ENCODE results near the gene TTLL9. TPM values are rescaled to one million over a fixed set of nuclear protein-coding genes. Genes with fewer than 3 reads are reported as not detected.

TTLL9 gene
- total RNA-seq, 1 donor from 2014 or later = 0.05 TPM

- peaks cover 4% of the 10 kb centered on the region for H3K9me3 ChIP-seq (replicated peaks)
- no peak overlapping the region for H3K27ac ChIP-seq (replicated peaks)
- H3K4me3 ChIP-seq = no peak overlapping the region
- DNase-seq = no peak
- peaks cover 14% of the 10 kb centered on the region for H3K27me3 ChIP-seq (ENCODE audit: low read depth)
- no peaks in the 10 kb centered on the region for H3K36me3 ChIP-seq
- peaks cover 22% of the 10 kb centered on the region for H3K4me1 ChIP-seq
- no peak for TF ChIP-seq CTCF (IDR thresholded peaks at IDR 0.05; ENCODE audit: borderline replicate concordance)
- intact Hi-C loops (cut with micrococcal nuclease) = no loop called here
These were observed 2.0 kb downstream of the TTLL9 start for GRCh38 chr20:31872406-31872805.

GRCh38 chr20:31875671-31876070, 5.2 kb downstream of the TTLL9 start:
- peaks cover 14% of the 10 kb centered on the region for H3K4me1 ChIP-seq
- peaks cover 12% of the 10 kb centered on the region for H3K9me3 ChIP-seq (replicated peaks)
- no peak for DNase-seq
- no peak overlapping the region for H3K27ac ChIP-seq (replicated peaks)
- intact Hi-C loops (cut with micrococcal nuclease) = no loop called here
- no peak for TF ChIP-seq CTCF (IDR thresholded peaks at IDR 0.05; ENCODE audit: borderline replicate concordance)
- H3K36me3 ChIP-seq = no peaks in the 10 kb centered on the region
- no peak overlapping the region for H3K4me3 ChIP-seq
- no peaks in the 10 kb centered on the region for H3K27me3 ChIP-seq (ENCODE audit: low read depth)

GRCh38 chr20:31877684-31878083, 7.2 kb downstream of the TTLL9 start:
- peaks cover 12% of the 10 kb centered on the region for H3K9me3 ChIP-seq (replicated peaks)
- H3K27ac ChIP-seq (replicated peaks) = no peak overlapping the region
- no peak for TF ChIP-seq CTCF (IDR thresholded peaks at IDR 0.05; ENCODE audit: borderline replicate concordance)
- no peaks in the 10 kb centered on the region for H3K36me3 ChIP-seq
- no peaks in the 10 kb centered on the region for H3K27me3 ChIP-seq (ENCODE audit: low read depth)
- intact Hi-C loops (cut with micrococcal nuclease) = no loop called here
- no peak for DNase-seq
- no peak overlapping the region for H3K4me3 ChIP-seq
- H3K4me1 ChIP-seq = peaks cover 10% of the 10 kb centered on the region

GRCh38 chr20:31879143-31879987, 8.9 kb downstream of the TTLL9 start:
- Histone ChIP-seq H3K36me3 (no peaks in the 10 kb centered on the region), H3K27me3 (ENCODE audit: low read depth) (no peaks in the 10 kb centered on the region), H3K9me3 (replicated peaks) (peaks cover 12% of the 10 kb centered on the region), H3K4me1 (peaks cover 10% of the 10 kb centered on the region), H3K4me3 (peak overlapping the region; percentile 73), H3K27ac (replicated peaks) (peak overlapping the region; percentile 59)
- no peak for TF ChIP-seq CTCF (IDR thresholded peaks at IDR 0.05; ENCODE audit: borderline replicate concordance)
- intact Hi-C loops (cut with micrococcal nuclease) = no loop called here
- DNase-seq = peak; percentile 93

GRCh38 chr20:31881945-31882344, 11.5 kb downstream of the TTLL9 start:
- H3K9me3 ChIP-seq (replicated peaks) = peaks cover 12% of the 10 kb centered on the region
- intact Hi-C loops (cut with micrococcal nuclease) = no loop called here
- no peak for DNase-seq

More at GRCh38 chr20:31881945-31882344, 11.5 kb downstream of the TTLL9 start:
- Histone ChIP-seq H3K4me3 (no peak overlapping the region), H3K27ac (replicated peaks) (no peak overlapping the region), H3K4me1 (peaks cover 10% of the 10 kb centered on the region), H3K27me3 (ENCODE audit: low read depth) (no peaks in the 10 kb centered on the region), H3K36me3 (no peaks in the 10 kb centered on the region)
- no peak for TF ChIP-seq CTCF (IDR thresholded peaks at IDR 0.05; ENCODE audit: borderline replicate concordance)

All from left ventricle myocardium inferior (tissue), 1 donor.